Measurements from ENCODE around the gene SFSWAP.

DNA sequence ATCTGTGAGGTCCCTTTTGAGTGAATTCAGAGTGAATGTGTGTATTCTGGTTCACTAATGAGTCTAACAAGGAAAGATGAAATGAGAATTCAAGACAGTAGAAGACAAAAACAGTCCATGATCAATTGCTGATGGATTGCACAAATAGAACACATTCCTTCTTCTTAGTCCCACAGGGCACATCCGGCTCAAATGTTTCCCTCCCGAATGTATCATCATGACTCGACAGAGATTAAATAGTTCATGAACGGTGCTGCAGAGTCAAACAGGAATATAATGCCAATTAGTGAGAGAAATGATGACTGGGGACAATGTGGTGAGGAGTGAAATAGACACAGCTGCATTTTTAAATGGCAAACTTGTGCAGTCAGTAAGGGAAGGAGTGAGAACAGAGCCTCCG, 11.5 kb upstream of the SFSWAP start:
- TF ChIP-seq, protein P1, sequence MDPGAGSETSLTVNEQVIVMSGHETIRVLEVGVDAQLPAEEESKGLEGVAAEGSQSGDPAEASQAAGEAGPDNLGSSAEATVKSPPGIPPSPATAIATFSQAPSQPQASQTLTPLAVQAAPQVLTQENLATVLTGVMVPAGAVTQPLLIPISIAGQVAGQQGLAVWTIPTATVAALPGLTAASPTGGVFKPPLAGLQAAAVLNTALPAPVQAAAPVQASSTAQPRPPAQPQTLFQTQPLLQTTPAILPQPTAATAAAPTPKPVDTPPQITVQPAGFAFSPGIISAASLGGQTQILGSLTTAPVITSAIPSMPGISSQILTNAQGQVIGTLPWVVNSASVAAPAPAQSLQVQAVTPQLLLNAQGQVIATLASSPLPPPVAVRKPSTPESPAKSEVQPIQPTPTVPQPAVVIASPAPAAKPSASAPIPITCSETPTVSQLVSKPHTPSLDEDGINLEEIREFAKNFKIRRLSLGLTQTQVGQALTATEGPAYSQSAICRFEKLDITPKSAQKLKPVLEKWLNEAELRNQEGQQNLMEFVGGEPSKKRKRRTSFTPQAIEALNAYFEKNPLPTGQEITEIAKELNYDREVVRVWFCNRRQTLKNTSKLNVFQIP (CRISPR knock-in tag; IDR thresholded peaks at IDR 0.05; ENCODE audit: borderline replicate concordance, low read depth): no peak
- no peak for TF ChIP-seq ZFP3 (CRISPR knock-in tag; IDR thresholded peaks at IDR 0.05)
- TF ChIP-seq GLIS3 (CRISPR knock-in tag; IDR thresholded peaks at IDR 0.05): no peak
- TF ChIP-seq ZC3H10 (CRISPR knock-in tag; IDR thresholded peaks at IDR 0.05): no peak
- no peak for TF ChIP-seq BACH2 (CRISPR knock-in tag; IDR thresholded peaks at IDR 0.05; ENCODE audit: borderline replicate concordance)
- TF ChIP-seq SNAI2 (CRISPR knock-in tag; IDR thresholded peaks at IDR 0.05): no peak
- no peak for TF ChIP-seq ZNF8 (CRISPR knock-in tag; IDR thresholded peaks at IDR 0.05)
- no peak for TF ChIP-seq TOX (CRISPR knock-in tag; IDR thresholded peaks at IDR 0.05; ENCODE audit: borderline replicate concordance)
- TF ChIP-seq, protein P2, sequence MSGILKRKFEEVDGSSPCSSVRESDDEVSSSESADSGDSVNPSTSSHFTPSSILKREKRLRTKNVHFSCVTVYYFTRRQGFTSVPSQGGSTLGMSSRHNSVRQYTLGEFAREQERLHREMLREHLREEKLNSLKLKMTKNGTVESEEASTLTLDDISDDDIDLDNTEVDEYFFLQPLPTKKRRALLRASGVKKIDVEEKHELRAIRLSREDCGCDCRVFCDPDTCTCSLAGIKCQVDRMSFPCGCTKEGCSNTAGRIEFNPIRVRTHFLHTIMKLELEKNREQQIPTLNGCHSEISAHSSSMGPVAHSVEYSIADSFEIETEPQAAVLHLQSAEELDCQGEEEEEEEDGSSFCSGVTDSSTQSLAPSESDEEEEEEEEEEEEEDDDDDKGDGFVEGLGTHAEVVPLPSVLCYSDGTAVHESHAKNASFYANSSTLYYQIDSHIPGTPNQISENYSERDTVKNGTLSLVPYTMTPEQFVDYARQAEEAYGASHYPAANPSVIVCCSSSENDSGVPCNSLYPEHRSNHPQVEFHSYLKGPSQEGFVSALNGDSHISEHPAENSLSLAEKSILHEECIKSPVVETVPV (CRISPR knock-in tag; IDR thresholded peaks at IDR 0.05): no peak
- TF ChIP-seq RARB (CRISPR knock-in tag; IDR thresholded peaks at IDR 0.05): no peak
- TF ChIP-seq, protein P3, sequence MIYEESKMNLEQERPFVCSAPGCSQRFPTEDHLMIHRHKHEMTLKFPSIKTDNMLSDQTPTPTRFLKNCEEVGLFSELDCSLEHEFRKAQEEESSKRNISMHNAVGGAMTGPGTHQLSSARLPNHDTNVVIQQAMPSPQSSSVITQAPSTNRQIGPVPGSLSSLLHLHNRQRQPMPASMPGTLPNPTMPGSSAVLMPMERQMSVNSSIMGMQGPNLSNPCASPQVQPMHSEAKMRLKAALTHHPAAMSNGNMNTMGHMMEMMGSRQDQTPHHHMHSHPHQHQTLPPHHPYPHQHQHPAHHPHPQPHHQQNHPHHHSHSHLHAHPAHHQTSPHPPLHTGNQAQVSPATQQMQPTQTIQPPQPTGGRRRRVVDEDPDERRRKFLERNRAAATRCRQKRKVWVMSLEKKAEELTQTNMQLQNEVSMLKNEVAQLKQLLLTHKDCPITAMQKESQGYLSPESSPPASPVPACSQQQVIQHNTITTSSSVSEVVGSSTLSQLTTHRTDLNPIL (CRISPR knock-in tag; IDR thresholded peaks at IDR 0.05; ENCODE audit: low read depth): no peak
- TF ChIP-seq, protein P4, sequence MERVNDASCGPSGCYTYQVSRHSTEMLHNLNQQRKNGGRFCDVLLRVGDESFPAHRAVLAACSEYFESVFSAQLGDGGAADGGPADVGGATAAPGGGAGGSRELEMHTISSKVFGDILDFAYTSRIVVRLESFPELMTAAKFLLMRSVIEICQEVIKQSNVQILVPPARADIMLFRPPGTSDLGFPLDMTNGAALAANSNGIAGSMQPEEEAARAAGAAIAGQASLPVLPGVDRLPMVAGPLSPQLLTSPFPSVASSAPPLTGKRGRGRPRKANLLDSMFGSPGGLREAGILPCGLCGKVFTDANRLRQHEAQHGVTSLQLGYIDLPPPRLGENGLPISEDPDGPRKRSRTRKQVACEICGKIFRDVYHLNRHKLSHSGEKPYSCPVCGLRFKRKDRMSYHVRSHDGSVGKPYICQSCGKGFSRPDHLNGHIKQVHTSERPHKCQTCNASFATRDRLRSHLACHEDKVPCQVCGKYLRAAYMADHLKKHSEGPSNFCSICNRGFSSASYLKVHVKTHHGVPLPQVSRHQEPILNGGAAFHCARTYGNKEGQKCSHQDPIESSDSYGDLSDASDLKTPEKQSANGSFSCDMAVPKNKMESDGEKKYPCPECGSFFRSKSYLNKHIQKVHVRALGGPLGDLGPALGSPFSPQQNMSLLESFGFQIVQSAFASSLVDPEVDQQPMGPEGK (CRISPR knock-in tag; IDR thresholded peaks at IDR 0.05; ENCODE audit: borderline replicate concordance): no peak
- TF ChIP-seq, protein P5, sequence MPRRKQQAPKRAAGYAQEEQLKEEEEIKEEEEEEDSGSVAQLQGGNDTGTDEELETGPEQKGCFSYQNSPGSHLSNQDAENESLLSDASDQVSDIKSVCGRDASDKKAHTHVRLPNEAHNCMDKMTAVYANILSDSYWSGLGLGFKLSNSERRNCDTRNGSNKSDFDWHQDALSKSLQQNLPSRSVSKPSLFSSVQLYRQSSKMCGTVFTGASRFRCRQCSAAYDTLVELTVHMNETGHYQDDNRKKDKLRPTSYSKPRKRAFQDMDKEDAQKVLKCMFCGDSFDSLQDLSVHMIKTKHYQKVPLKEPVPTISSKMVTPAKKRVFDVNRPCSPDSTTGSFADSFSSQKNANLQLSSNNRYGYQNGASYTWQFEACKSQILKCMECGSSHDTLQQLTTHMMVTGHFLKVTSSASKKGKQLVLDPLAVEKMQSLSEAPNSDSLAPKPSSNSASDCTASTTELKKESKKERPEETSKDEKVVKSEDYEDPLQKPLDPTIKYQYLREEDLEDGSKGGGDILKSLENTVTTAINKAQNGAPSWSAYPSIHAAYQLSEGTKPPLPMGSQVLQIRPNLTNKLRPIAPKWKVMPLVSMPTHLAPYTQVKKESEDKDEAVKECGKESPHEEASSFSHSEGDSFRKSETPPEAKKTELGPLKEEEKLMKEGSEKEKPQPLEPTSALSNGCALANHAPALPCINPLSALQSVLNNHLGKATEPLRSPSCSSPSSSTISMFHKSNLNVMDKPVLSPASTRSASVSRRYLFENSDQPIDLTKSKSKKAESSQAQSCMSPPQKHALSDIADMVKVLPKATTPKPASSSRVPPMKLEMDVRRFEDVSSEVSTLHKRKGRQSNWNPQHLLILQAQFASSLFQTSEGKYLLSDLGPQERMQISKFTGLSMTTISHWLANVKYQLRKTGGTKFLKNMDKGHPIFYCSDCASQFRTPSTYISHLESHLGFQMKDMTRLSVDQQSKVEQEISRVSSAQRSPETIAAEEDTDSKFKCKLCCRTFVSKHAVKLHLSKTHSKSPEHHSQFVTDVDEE (CRISPR knock-in tag; IDR thresholded peaks at IDR 0.05): no peak
- no peak for TF ChIP-seq ZFP30 (CRISPR knock-in tag; IDR thresholded peaks at IDR 0.05)

Data from SK-N-SH treated with all-trans-retinoic acid at 6 μM for 48 hours (cell line).